Liver (tissue), 9 donors: ENCODE results near the gene TRIM26. TPM values are rescaled to one million over a fixed set of nuclear protein-coding genes. Genes with fewer than 3 reads are reported as not detected.

Source experiments
- DNase-seq: peaks from one replicate; pipeline ENCODE4 v3.0.0-alpha.2; 2017; ENCODE audit warnings: low spot score
- H3K27ac ChIP-seq, 2 donors: one replicate each; pipeline ENCODE4 v1.7.0; 2013; ENCODE audit warnings: inconsistent platforms in 2 of 2, low read length in 2 of 2, control low read depth in 1 of 2, low read depth in 1 of 2, mild to moderate bottlenecking in 1 of 2
- H3K27me3 ChIP-seq, 4 donors: one replicate each; pipeline versions ENCODE4 v1.6.1 to v1.7.0; 2013; ENCODE audit warnings: low read length in 3 of 4, inconsistent platforms in 1 of 4, mild to moderate bottlenecking in 1 of 4, moderate library complexity in 1 of 4; ENCODE audit not compliant: control insufficient read depth in 4 of 4, insufficient read depth in 4 of 4
- H3K36me3 ChIP-seq, 4 donors: one replicate each; pipeline versions ENCODE4 v1.6.1 to v1.7.0; 2013; ENCODE audit warnings: low read length in 3 of 4, mild to moderate bottlenecking in 3 of 4, low read depth in 1 of 4, moderate library complexity in 1 of 4; ENCODE audit not compliant: control insufficient read depth in 4 of 4, insufficient read depth in 3 of 4
- H3K4me1 ChIP-seq, 4 donors: one replicate each; pipeline versions ENCODE4 v1.6.1 to v1.7.0; 2013; ENCODE audit warnings: low read length in 3 of 4, mild to moderate bottlenecking in 3 of 4, moderate library complexity in 1 of 4; ENCODE audit not compliant: control insufficient read depth in 4 of 4, insufficient read depth in 4 of 4
- H3K4me3 ChIP-seq, 3 donors: one replicate each; pipeline versions ENCODE4 v1.6.1 to v1.7.0; 2013; ENCODE audit warnings: low read length in 3 of 3, control low read depth in 1 of 3, low read depth in 1 of 3, mild to moderate bottlenecking in 1 of 3
- H3K9ac ChIP-seq, 2 donors: one replicate each; pipeline ENCODE4 v1.7.0; 2013; ENCODE audit warnings: low read length in 2 of 2, mild to moderate bottlenecking in 2 of 2, moderate library complexity in 2 of 2, control low read depth in 1 of 2, low read depth in 1 of 2
- H3K9me3 ChIP-seq, 4 donors: one replicate each; pipeline versions ENCODE4 v1.6.1 to v1.7.0; 2013; ENCODE audit warnings: low read length in 3 of 4; ENCODE audit not compliant: control insufficient read depth in 4 of 4
- EGR1 ChIP-seq, 2 donors: IDR thresholded peaks; 2 replicates each; pipeline ENCODE4 v1.6.1; 2016 to 2018; ENCODE audit warnings: antibody characterized with exemption in 2 of 2, low read depth in 2 of 2
- FOXA1 ChIP-seq: IDR thresholded peaks from 2 replicates; pipeline ENCODE4 v1.6.1; 2016; ENCODE audit warnings: antibody characterized with exemption
- FOXA2 ChIP-seq: IDR thresholded peaks from 2 replicates; pipeline ENCODE4 v1.6.1; 2016; ENCODE audit warnings: antibody characterized with exemption
- GABPA ChIP-seq, 2 donors: IDR thresholded peaks in 1 of 2; conservative IDR thresholded peaks in 1 of 2; 2 replicates each; pipeline ENCODE4 v1.6.1; 2016; ENCODE audit warnings: antibody characterized with exemption in 2 of 2, mild to moderate bottlenecking in 1 of 2, moderate library complexity in 1 of 2
- HNF4A ChIP-seq, 2 donors: conservative IDR thresholded peaks; 2 replicates each; pipeline ENCODE4 v1.6.1; 2016; ENCODE audit warnings: antibody characterized with exemption in 2 of 2, mild to moderate bottlenecking in 2 of 2
- HNF4G ChIP-seq: IDR thresholded peaks from 2 replicates; pipeline ENCODE4 v1.6.1; 2016; ENCODE audit warnings: antibody characterized with exemption
- JUND ChIP-seq, 2 donors: IDR thresholded peaks; 2 replicates each; pipeline ENCODE4 v1.6.1; 2016; ENCODE audit warnings: antibody characterized with exemption in 2 of 2
- NR2F2 ChIP-seq: IDR thresholded peaks from 2 replicates; pipeline ENCODE4 v1.6.1; 2016; ENCODE audit warnings: antibody characterized with exemption
- RAD21 ChIP-seq, 2 donors: IDR thresholded peaks; 2 replicates each; pipeline ENCODE4 v1.6.1; 2016; ENCODE audit warnings: antibody characterized with exemption in 2 of 2, mild to moderate bottlenecking in 2 of 2
- RXRA ChIP-seq, 2 donors: IDR thresholded peaks; 2 replicates each; pipeline ENCODE4 v1.6.1; 2017 to 2018; ENCODE audit warnings: antibody characterized with exemption in 2 of 2, mild to moderate bottlenecking in 1 of 2
- SP1 ChIP-seq: IDR thresholded peaks from 2 replicates; pipeline ENCODE4 v1.6.1; 2018; ENCODE audit warnings: antibody characterized with exemption, mild to moderate bottlenecking
- TAF1 ChIP-seq: conservative IDR thresholded peaks from 2 replicates; pipeline ENCODE4 v1.6.1; 2016; ENCODE audit warnings: antibody characterized with exemption, mild to moderate bottlenecking
- YY1 ChIP-seq: IDR thresholded peaks from 2 replicates; pipeline ENCODE4 v1.6.1; 2016; ENCODE audit warnings: antibody characterized with exemption, mild to moderate bottlenecking
- WGBS: extraction: QIAGEN DNeasy Blood & Tissue Kit; methylation state at CpG from one replicate; pipeline ENCODE4 v1.1.7; 2013; 5-methylcytosine and 5-hydroxymethylcytosine counted together
- polyA plus RNA-seq, 2 donors: library from polyadenylated mRNA; stranded (reverse) in 1 of 2; unstranded in 1 of 2; fragments of 200-250 nt in 1 of 2; fragments of >200 nt in 1 of 2; fragmentation: Nextera tagmentation in 1 of 2; extraction: Ambion mirVana in 1 of 2; gene quantifications; one replicate each; pipeline versions ENCODE4 v1.2.1 to v1.2.3, GENCODE V29; 2013 to 2015
- total RNA-seq, 2 donors: library from RNA; depleted of rRNA; stranded (reverse); fragments of >200 nt; gene quantifications; one replicate each; pipeline ENCODE4 v1.2.3, GENCODE V29; 2014
- TF ChIP-seq, protein P1 (sequence below): fragments of 150-350 bp; IDR thresholded peaks from 2 replicates; pipeline ENCODE4 v1.5.1; 2017; ENCODE audit warnings: improper control_type of control experiment, low read depth, low read length; ENCODE audit not compliant: missing input control
- TF ChIP-seq, protein P2 (sequence below): IDR thresholded peaks from 2 replicates; pipeline ENCODE4 v1.6.1; 2016; ENCODE audit warnings: antibody characterized with exemption
- TF ChIP-seq, protein P3 (sequence below): IDR thresholded peaks from 2 replicates; pipeline ENCODE4 v1.6.1; 2016; ENCODE audit warnings: antibody characterized with exemption
- TF ChIP-seq, protein P4 (sequence below): IDR thresholded peaks from 2 replicates; pipeline ENCODE4 v1.6.1; 2016; ENCODE audit warnings: antibody characterized with exemption, mild to moderate bottlenecking
- TF ChIP-seq, protein P5 (sequence below): IDR thresholded peaks from 2 replicates; pipeline ENCODE4 v1.6.1; 2016; ENCODE audit warnings: antibody characterized with exemption
- donor health status: healthy.
- donor health status: healthy.
- donor health status: healthy.
- donor health status: healthy.
- donor health status: healthy.

The TRIM26 gene
- total and polyA plus RNA-seq, 4 donors, result 14.9 to 50.1 (median 23.9) TPM

- TF ChIP-seq, protein P1, sequence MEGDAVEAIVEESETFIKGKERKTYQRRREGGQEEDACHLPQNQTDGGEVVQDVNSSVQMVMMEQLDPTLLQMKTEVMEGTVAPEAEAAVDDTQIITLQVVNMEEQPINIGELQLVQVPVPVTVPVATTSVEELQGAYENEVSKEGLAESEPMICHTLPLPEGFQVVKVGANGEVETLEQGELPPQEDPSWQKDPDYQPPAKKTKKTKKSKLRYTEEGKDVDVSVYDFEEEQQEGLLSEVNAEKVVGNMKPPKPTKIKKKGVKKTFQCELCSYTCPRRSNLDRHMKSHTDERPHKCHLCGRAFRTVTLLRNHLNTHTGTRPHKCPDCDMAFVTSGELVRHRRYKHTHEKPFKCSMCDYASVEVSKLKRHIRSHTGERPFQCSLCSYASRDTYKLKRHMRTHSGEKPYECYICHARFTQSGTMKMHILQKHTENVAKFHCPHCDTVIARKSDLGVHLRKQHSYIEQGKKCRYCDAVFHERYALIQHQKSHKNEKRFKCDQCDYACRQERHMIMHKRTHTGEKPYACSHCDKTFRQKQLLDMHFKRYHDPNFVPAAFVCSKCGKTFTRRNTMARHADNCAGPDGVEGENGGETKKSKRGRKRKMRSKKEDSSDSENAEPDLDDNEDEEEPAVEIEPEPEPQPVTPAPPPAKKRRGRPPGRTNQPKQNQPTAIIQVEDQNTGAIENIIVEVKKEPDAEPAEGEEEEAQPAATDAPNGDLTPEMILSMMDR, result no peak
- TF ChIP-seq JUND (IDR thresholded peaks at IDR 0.05) (no peak), RAD21 (IDR thresholded peaks at IDR 0.05) (no peak)
- TF ChIP-seq, protein P2, sequence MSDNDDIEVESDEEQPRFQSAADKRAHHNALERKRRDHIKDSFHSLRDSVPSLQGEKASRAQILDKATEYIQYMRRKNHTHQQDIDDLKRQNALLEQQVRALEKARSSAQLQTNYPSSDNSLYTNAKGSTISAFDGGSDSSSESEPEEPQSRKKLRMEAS, result no peak
These were observed 64.0 kb downstream of the TRIM26 start (continued) for GRCh38 chr6:30149234-30149633.

GRCh38 chr6:30147096-30147495, 66.1 kb downstream of the TRIM26 start:
- no peaks in the 10 kb centered on the region for H3K9me3 ChIP-seq
- TF ChIP-seq EGR1 (IDR thresholded peaks at IDR 0.05; ENCODE audit: low read depth in 2 of 2), result no peak
- peaks cover 0 to 5% (median 0%) of the 10 kb centered on the region in 4 donors for H3K27me3 ChIP-seq
- no peak for DNase-seq
- H3K4me3 ChIP-seq, result no peak overlapping the region
- WGBS, result 90% methylated on average over 3 of the region's 3 CpGs
- H3K4me1 ChIP-seq, result no peaks in the 10 kb centered on the region
- H3K9ac ChIP-seq, result no peak overlapping the region
- H3K27ac ChIP-seq, result no peak overlapping the region
- H3K36me3 ChIP-seq, result no peaks in the 10 kb centered on the region

DNA sequence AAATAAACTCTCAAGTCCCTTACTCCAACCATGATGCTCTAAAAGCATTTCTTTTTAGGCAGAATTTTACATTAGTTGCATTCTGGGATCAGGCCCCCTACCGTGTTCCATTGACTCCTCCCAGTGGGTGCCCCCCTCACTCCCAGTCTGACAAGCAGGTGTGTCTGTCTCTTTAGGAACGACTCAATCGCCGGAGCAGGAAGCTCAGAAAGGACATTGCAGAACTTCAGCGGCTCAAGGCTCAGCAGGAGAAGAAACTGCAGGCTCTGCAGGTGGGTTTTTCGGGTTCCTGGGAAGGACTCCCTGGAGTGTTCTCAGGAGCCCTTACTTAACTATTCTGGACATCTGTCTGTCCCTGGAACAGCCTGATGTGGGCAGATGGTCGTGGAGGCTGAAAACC, 67.4 kb downstream of the TRIM26 start:
- WGBS, result 67% methylated on average over 7 of the region's 7 CpGs
- H3K9me3 ChIP-seq, result no peaks in the 10 kb centered on the region
- H3K9ac ChIP-seq, result no peak overlapping the region
- no peak for DNase-seq
- TF ChIP-seq, protein P3, sequence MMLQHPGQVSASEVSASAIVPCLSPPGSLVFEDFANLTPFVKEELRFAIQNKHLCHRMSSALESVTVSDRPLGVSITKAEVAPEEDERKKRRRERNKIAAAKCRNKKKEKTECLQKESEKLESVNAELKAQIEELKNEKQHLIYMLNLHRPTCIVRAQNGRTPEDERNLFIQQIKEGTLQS, result no peak
- TF ChIP-seq NR2F2 (no peak), FOXA2 (no peak), GABPA (IDR thresholded peaks at IDR 0.05 in 1 of 2, conservative IDR thresholded peaks at IDR 0.05 in 1 of 2) (no peak), HNF4G (no peak), TAF1 (no peak), YY1 (no peak), HNF4A (conservative IDR thresholded peaks at IDR 0.05) (no peak), SP1 (no peak), JUND (IDR thresholded peaks at IDR 0.05) (no peak), FOXA1 (no peak), RAD21 (IDR thresholded peaks at IDR 0.05) (no peak), RXRA (IDR thresholded peaks at IDR 0.05) (no peak), EGR1 (IDR thresholded peaks at IDR 0.05; ENCODE audit: low read depth in 2 of 2) (no peak)
- TF ChIP-seq, protein P2, result no peak
- TF ChIP-seq, protein P4, sequence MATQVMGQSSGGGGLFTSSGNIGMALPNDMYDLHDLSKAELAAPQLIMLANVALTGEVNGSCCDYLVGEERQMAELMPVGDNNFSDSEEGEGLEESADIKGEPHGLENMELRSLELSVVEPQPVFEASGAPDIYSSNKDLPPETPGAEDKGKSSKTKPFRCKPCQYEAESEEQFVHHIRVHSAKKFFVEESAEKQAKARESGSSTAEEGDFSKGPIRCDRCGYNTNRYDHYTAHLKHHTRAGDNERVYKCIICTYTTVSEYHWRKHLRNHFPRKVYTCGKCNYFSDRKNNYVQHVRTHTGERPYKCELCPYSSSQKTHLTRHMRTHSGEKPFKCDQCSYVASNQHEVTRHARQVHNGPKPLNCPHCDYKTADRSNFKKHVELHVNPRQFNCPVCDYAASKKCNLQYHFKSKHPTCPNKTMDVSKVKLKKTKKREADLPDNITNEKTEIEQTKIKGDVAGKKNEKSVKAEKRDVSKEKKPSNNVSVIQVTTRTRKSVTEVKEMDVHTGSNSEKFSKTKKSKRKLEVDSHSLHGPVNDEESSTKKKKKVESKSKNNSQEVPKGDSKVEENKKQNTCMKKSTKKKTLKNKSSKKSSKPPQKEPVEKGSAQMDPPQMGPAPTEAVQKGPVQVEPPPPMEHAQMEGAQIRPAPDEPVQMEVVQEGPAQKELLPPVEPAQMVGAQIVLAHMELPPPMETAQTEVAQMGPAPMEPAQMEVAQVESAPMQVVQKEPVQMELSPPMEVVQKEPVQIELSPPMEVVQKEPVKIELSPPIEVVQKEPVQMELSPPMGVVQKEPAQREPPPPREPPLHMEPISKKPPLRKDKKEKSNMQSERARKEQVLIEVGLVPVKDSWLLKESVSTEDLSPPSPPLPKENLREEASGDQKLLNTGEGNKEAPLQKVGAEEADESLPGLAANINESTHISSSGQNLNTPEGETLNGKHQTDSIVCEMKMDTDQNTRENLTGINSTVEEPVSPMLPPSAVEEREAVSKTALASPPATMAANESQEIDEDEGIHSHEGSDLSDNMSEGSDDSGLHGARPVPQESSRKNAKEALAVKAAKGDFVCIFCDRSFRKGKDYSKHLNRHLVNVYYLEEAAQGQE, result no peak
- TF ChIP-seq, protein P1, result no peak
- TF ChIP-seq, protein P5, sequence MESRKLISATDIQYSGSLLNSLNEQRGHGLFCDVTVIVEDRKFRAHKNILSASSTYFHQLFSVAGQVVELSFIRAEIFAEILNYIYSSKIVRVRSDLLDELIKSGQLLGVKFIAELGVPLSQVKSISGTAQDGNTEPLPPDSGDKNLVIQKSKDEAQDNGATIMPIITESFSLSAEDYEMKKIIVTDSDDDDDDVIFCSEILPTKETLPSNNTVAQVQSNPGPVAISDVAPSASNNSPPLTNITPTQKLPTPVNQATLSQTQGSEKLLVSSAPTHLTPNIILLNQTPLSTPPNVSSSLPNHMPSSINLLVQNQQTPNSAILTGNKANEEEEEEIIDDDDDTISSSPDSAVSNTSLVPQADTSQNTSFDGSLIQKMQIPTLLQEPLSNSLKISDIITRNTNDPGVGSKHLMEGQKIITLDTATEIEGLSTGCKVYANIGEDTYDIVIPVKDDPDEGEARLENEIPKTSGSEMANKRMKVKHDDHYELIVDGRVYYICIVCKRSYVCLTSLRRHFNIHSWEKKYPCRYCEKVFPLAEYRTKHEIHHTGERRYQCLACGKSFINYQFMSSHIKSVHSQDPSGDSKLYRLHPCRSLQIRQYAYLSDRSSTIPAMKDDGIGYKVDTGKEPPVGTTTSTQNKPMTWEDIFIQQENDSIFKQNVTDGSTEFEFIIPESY, result no peak
- H3K4me3 ChIP-seq, result no peak overlapping the region
- H3K27ac ChIP-seq, result no peak overlapping the region
- peaks cover 0 to 8% (median 0%) of the 10 kb centered on the region in 4 donors for H3K27me3 ChIP-seq
- H3K4me1 ChIP-seq, result no peaks in the 10 kb centered on the region
- H3K36me3 ChIP-seq, result no peaks in the 10 kb centered on the region
